CD4-positive, alpha-beta T cell treated with Interleukin-15 for 1 hour (primary cell): ENCODE measurements around the gene VPREB1.
"Not testable (repeated sequence)": the region's sequence is repeated elsewhere in the genome, so short reads cannot be mapped to it uniquely, and the experiment has no call there.

Experiments
- DNase-seq: peaks from one replicate; pipeline ENCODE4 v3.0.0-alpha.2; 2020

The VPREB1 gene

GRCh38 chr22:22214819-22215329 is 29.7 kb upstream of the VPREB1 start:
- no peak for DNase-seq

- no peak for DNase-seq
Measured at GRCh38 chr22:22215659-22216449, 28.7 kb upstream of the VPREB1 start.

GRCh38 chr22:22216450-22216959 is 28.1 kb upstream of the VPREB1 start:
- no peak for DNase-seq

- DNase-seq = no peak
Measured at GRCh38 chr22:22218302-22218701, 26.3 kb upstream of the VPREB1 start.

GRCh38 chr22:22219140-22219996 is 25.2 kb upstream of the VPREB1 start:
- no peak for DNase-seq

- DNase-seq = not testable (repeated sequence)
Measured at GRCh38 chr22:22221043-22221442, 23.5 kb upstream of the VPREB1 start.

- DNase-seq = no peak
Measured at GRCh38 chr22:22226448-22227187, 18.0 kb upstream of the VPREB1 start.

GRCh38 chr22:22228421-22228820 is 16.2 kb upstream of the VPREB1 start:
- no peak for DNase-seq

GRCh38 chr22:22228921-22229320 is 15.7 kb upstream of the VPREB1 start:
- DNase-seq = no peak

- DNase-seq = no peak
Measured at GRCh38 chr22:22229683-22230420, 14.7 kb upstream of the VPREB1 start.

GRCh38 chr22:22230438-22230837 is 14.1 kb upstream of the VPREB1 start:
- DNase-seq = no peak

GRCh38 chr22:22233081-22233480 is 11.5 kb upstream of the VPREB1 start:
- DNase-seq = no peak

GRCh38 chr22:22235558-22235957 is 9.0 kb upstream of the VPREB1 start:
- no peak for DNase-seq

- no peak for DNase-seq
Measured at GRCh38 chr22:22237521-22237920, 7.1 kb upstream of the VPREB1 start.

GRCh38 chr22:22239311-22239939 is 5.2 kb upstream of the VPREB1 start:
- no peak for DNase-seq

GRCh38 chr22:22241554-22241898 is 3.1 kb upstream of the VPREB1 start:
- no peak for DNase-seq

- no peak for DNase-seq
Measured at GRCh38 chr22:22242488-22242887, 2.1 kb upstream of the VPREB1 start.

GRCh38 chr22:22243033-22243680 is 1.4 kb upstream of the VPREB1 start:
- DNase-seq = no peak

GRCh38 chr22:22245256-22245909 is 797 bp downstream of the VPREB1 start:
- no peak for DNase-seq

GRCh38 chr22:22245935-22246525 is 1.4 kb downstream of the VPREB1 start:
- no peak for DNase-seq
